Panc1 (cell line): Measurements from ENCODE around the gene RFTN1. TPM values are rescaled to one million over a fixed set of nuclear protein-coding genes. Genes with fewer than 3 reads are reported as not detected.

Source experiments
- ATAC-seq: fragments of 200-7000 bp; cut with Tn5 transposase; 2 replicates; pipeline ENCODE4 v1.9.1; 2020; ENCODE audit warnings: mild to moderate bottlenecking, moderate library complexity
- BruUV-seq: library from RNA; stranded (reverse); fragments of 400-500 nt; replicated peaks from 2 replicates; lab custom pipeline; 2021; lab: Mats Ljungman, UMichigan
- CTCF ChIA-PET: fragments of 300-600 bp; sonication (Branson Sonifier 250); formaldehyde crosslinking; loops from one replicate; lab custom pipeline; 2022; ENCODE audit warnings: antibody characterized with exemption; lab: Charles Lee
- POLR2A ChIA-PET: fragments of 300-600 bp; sonication (Branson Sonifier 250); formaldehyde crosslinking; loops from one replicate; lab custom pipeline; 2022; ENCODE audit warnings: antibody characterized with exemption; lab: Charles Lee
- DNase-seq: peaks from one replicate; pipeline ENCODE4 v3.0.0-alpha.2; 2010; ENCODE audit warnings: low read depth, low spot score
- H3K27ac ChIP-seq: 2 replicates; pipeline ENCODE4 v1.5.1; 2011; ENCODE audit warnings: mild to moderate bottlenecking, low read length, inconsistent platforms
- H3K27me3 ChIP-seq: fragments of 200-500 bp; sonication (Bioruptor generic); 2 replicates; pipeline ENCODE4 v1.6.0; 2014; ENCODE audit warnings: low read length, inconsistent platforms; ENCODE audit not compliant: control insufficient read depth, insufficient read depth
- H3K36me3 ChIP-seq: fragments of 200-500 bp; sonication (Bioruptor generic); 2 replicates; pipeline ENCODE4 v1.5.1; 2014; ENCODE audit warnings: inconsistent platforms, mild to moderate bottlenecking, low read length, moderate library complexity; ENCODE audit not compliant: control insufficient read depth, insufficient read depth
- H3K4me1 ChIP-seq: 2 replicates; pipeline ENCODE4 v1.5.1; 2011; ENCODE audit warnings: inconsistent platforms, mild to moderate bottlenecking, low read length, moderate library complexity; ENCODE audit not compliant: control insufficient read depth, insufficient read depth
- H3K4me3 ChIP-seq, 2 experiments: 2 replicates each; pipeline ENCODE4 v1.5.1; 2011 to 2012; ENCODE audit warnings: low read depth in 2 of 2, low read length in 2 of 2, mild to moderate bottlenecking in 2 of 2, inconsistent platforms in 1 of 2, moderate library complexity in 1 of 2
- H3K9me3 ChIP-seq: fragments of 200-500 bp; sonication (Bioruptor generic); 2 replicates; pipeline ENCODE4 v1.5.1; 2014; ENCODE audit warnings: low read depth, mild to moderate bottlenecking, inconsistent platforms, low read length, moderate library complexity; ENCODE audit not compliant: control insufficient read depth, insufficient read depth
- POLR2AphosphoS5 ChIP-seq: IDR thresholded peaks from 2 replicates; pipeline ENCODE4 v1.6.1; 2012; ENCODE audit warnings: mild to moderate bottlenecking, low read depth, low read length, moderate library complexity
- SIN3A ChIP-seq: IDR thresholded peaks from 2 replicates; pipeline ENCODE4 v1.6.1; 2012; ENCODE audit warnings: low read depth, mild to moderate bottlenecking, low read length, moderate library complexity, borderline replicate concordance; ENCODE audit not compliant: insufficient read depth
- TCF7L2 ChIP-seq: IDR thresholded peaks from 2 replicates; pipeline ENCODE4 v1.6.1; 2011; ENCODE audit warnings: mild to moderate bottlenecking, low read depth, low read length, inconsistent platforms
- in situ Hi-C: cut with HindIII; loops from 2 replicates; pipeline ENCODE4 v1.10.0; 2016; ENCODE audit warnings: low sequenced_read_pairs, low pct_unique_long_range_greater_than_20kb
- intact Hi-C: fragments of 100-400 bp; cut with micrococcal nuclease; formaldehyde crosslinking; loops from one replicate; pipeline ENCODE4 v1.10.0; 2022; ENCODE audit not compliant: unreplicated experiment
- total RNA-seq: library from RNA; stranded (reverse); gene quantifications from one replicate; pipeline ENCODE4 v1.2.1, GENCODE V29; 2021; ENCODE audit not compliant: unreplicated experiment
- TF ChIP-seq, protein P1 (sequence below), 2 experiments: IDR thresholded peaks; 2 replicates each; pipeline ENCODE4 v1.6.1; 2011 to 2012; ENCODE audit warnings: low read depth in 2 of 2, control low read depth in 1 of 2, low read length in 1 of 2, mild to moderate bottlenecking in 1 of 2, moderate library complexity in 1 of 2; ENCODE audit not compliant: insufficient read depth in 1 of 2
- TF ChIP-seq, protein P2 (sequence below): fragments of 450-650 bp; IDR thresholded peaks from 2 replicates; pipeline ENCODE4 v1.5.1; 2017; ENCODE audit warnings: mild to moderate bottlenecking

Gene RFTN1
- total RNA-seq, 1 experiment from 2014 or later: 0.90 TPM

- in situ Hi-C loops (no loop called here), intact Hi-C loops (no loop called here)
- DNase-seq (no peak), ATAC-seq (no peak)
- CTCF ChIA-PET: no interaction called here
- no peaks in the 10 kb centered on the region for H3K4me1 ChIP-seq
- no TSS peak for BruUV-seq
- POLR2A ChIA-PET: no interaction called here
- H3K9me3 ChIP-seq: no peaks in the 10 kb centered on the region
- no peaks in the 10 kb centered on the region for H3K27me3 ChIP-seq
- no peak overlapping the region for H3K27ac ChIP-seq
- TF ChIP-seq TCF7L2 (no peak), SIN3A (no peak), POLR2AphosphoS5 (no peak)
- TF ChIP-seq, protein P1, sequence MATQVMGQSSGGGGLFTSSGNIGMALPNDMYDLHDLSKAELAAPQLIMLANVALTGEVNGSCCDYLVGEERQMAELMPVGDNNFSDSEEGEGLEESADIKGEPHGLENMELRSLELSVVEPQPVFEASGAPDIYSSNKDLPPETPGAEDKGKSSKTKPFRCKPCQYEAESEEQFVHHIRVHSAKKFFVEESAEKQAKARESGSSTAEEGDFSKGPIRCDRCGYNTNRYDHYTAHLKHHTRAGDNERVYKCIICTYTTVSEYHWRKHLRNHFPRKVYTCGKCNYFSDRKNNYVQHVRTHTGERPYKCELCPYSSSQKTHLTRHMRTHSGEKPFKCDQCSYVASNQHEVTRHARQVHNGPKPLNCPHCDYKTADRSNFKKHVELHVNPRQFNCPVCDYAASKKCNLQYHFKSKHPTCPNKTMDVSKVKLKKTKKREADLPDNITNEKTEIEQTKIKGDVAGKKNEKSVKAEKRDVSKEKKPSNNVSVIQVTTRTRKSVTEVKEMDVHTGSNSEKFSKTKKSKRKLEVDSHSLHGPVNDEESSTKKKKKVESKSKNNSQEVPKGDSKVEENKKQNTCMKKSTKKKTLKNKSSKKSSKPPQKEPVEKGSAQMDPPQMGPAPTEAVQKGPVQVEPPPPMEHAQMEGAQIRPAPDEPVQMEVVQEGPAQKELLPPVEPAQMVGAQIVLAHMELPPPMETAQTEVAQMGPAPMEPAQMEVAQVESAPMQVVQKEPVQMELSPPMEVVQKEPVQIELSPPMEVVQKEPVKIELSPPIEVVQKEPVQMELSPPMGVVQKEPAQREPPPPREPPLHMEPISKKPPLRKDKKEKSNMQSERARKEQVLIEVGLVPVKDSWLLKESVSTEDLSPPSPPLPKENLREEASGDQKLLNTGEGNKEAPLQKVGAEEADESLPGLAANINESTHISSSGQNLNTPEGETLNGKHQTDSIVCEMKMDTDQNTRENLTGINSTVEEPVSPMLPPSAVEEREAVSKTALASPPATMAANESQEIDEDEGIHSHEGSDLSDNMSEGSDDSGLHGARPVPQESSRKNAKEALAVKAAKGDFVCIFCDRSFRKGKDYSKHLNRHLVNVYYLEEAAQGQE (IDR thresholded peaks at IDR 0.05; ENCODE audit: insufficient read depth in 1 of 2, low read depth in 2 of 2, low read length in 1 of 2): no peak
- TF ChIP-seq, protein P2, sequence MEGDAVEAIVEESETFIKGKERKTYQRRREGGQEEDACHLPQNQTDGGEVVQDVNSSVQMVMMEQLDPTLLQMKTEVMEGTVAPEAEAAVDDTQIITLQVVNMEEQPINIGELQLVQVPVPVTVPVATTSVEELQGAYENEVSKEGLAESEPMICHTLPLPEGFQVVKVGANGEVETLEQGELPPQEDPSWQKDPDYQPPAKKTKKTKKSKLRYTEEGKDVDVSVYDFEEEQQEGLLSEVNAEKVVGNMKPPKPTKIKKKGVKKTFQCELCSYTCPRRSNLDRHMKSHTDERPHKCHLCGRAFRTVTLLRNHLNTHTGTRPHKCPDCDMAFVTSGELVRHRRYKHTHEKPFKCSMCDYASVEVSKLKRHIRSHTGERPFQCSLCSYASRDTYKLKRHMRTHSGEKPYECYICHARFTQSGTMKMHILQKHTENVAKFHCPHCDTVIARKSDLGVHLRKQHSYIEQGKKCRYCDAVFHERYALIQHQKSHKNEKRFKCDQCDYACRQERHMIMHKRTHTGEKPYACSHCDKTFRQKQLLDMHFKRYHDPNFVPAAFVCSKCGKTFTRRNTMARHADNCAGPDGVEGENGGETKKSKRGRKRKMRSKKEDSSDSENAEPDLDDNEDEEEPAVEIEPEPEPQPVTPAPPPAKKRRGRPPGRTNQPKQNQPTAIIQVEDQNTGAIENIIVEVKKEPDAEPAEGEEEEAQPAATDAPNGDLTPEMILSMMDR: no peak
- no peak overlapping the region for H3K4me3 ChIP-seq
- no peaks in the 10 kb centered on the region for H3K36me3 ChIP-seq
These were observed 102.1 kb downstream of the RFTN1 start for GRCh38 chr3:16411441-16411840.

- CTCF ChIA-PET: no interaction called here
- DNase-seq (no peak), ATAC-seq (no peak)
- Histone ChIP-seq H3K9me3 (no peaks in the 10 kb centered on the region), H3K4me3 (no peak overlapping the region), H3K27ac (no peak overlapping the region), H3K27me3 (no peaks in the 10 kb centered on the region), H3K36me3 (no peaks in the 10 kb centered on the region), H3K4me1 (no peaks in the 10 kb centered on the region)
- intact Hi-C loops: no loop called here
- TF ChIP-seq SIN3A (no peak), POLR2AphosphoS5 (no peak), TCF7L2 (no peak)
- TF ChIP-seq, protein P2: no peak
- BruUV-seq: no TSS peak
- POLR2A ChIA-PET: no interaction called here
- in situ Hi-C loops: no loop called here
These were observed 102.8 kb downstream of the RFTN1 start for GRCh38 chr3:16410659-16411058.
